Right atrium auricular region (tissue), 2 donors: ENCODE results near the gene GJD2. TPM values are rescaled to one million over a fixed set of nuclear protein-coding genes. Genes with fewer than 3 reads are reported as not detected.

Experiments
- total RNA-seq, 2 donors: library from RNA; depleted of rRNA; stranded (reverse); fragments of >200 nt; gene quantifications; one replicate each; pipeline ENCODE4 v1.1.0, GENCODE V29; 2016

The GJD2 gene
- total RNA-seq, 2 donors from 2014 or later = 13.6 to 42.3 TPM

Other genes starting within 250 kb of the GJD2 start
- gene GOLGA8B, start 171.3 kb downstream of the GJD2 start, total RNA-seq = 10 to 100 TPM; 10.3 to 24.6 TPM
- gene ACTC1, start 40.6 kb upstream of the GJD2 start, total RNA-seq = over 10,000 TPM in 1 of 2 donors, 1,000 to 10,000 TPM in 1; 8,662 to 10,302 TPM
- 10 to 100 TPM; 12.5 to 14.5 TPM for gene AQR, start 214.7 kb upstream of the GJD2 start, total RNA-seq
- gene ZNF770, start 233.3 kb upstream of the GJD2 start, total RNA-seq = 10 to 100 TPM; 17.6 to 35.4 TPM